ENCODE data around the gene ZC3HAV1L.

ZC3HAV1L gene

GRCh38 chr7:139011373-139011772 is 24.5 kb downstream of the ZC3HAV1L start (continued):
- TF ChIP-seq GLIS3 (CRISPR knock-in tag; IDR thresholded peaks at IDR 0.05), result no peak
- TF ChIP-seq, protein P1, sequence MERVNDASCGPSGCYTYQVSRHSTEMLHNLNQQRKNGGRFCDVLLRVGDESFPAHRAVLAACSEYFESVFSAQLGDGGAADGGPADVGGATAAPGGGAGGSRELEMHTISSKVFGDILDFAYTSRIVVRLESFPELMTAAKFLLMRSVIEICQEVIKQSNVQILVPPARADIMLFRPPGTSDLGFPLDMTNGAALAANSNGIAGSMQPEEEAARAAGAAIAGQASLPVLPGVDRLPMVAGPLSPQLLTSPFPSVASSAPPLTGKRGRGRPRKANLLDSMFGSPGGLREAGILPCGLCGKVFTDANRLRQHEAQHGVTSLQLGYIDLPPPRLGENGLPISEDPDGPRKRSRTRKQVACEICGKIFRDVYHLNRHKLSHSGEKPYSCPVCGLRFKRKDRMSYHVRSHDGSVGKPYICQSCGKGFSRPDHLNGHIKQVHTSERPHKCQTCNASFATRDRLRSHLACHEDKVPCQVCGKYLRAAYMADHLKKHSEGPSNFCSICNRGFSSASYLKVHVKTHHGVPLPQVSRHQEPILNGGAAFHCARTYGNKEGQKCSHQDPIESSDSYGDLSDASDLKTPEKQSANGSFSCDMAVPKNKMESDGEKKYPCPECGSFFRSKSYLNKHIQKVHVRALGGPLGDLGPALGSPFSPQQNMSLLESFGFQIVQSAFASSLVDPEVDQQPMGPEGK (CRISPR knock-in tag; IDR thresholded peaks at IDR 0.05; ENCODE audit: borderline replicate concordance), result no peak

DNA sequence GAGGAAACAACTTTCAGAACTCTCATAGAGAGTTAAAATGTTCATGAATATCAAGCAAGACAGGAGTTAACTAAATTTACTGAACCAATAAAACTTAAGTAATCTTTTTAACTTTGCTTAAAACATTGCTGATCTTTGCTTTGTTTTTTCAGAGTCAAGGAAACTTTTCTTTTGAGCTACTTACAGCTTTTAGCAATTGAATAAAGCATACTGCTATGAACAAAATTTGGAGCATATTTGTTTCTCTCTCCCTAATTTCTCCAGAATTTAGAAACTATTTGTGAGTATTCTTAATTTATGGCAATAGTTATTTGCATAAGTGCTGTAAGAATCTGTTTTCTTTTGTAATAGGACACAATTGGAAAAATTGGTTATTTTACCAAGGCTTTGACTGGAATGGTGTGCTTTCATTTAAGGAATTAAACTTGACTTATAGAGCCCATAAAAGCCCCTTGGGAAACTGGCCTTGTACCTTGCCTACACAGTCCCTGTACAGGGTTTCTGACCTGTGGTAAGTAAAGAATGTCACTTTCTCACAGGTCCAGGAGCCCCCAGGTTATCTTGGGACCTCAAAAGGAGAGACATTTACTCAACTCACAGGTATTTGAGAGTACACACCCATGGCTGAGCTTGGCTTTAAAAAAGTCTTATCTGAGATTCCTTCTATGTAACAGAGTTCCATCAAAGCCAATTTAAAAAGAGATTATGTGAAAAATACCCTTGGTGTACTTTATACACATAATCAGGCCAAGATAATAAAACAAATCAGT is 31.3 kb downstream of the ZC3HAV1L start:
- no peak for ATAC-seq
- TF ChIP-seq OSR1 (CRISPR knock-in tag; IDR thresholded peaks at IDR 0.05), result no peak
- no peak for TF ChIP-seq ZNF565 (CRISPR knock-in tag; conservative IDR thresholded peaks at IDR 0.05; ENCODE audit: low read depth)
- TF ChIP-seq GLIS3 (CRISPR knock-in tag; IDR thresholded peaks at IDR 0.05), result no peak
- no peak for TF ChIP-seq RARB (CRISPR knock-in tag; IDR thresholded peaks at IDR 0.05)
- TF ChIP-seq, protein P1 (CRISPR knock-in tag; IDR thresholded peaks at IDR 0.05; ENCODE audit: borderline replicate concordance), result no peak

- no peak for ATAC-seq
- no peak for TF ChIP-seq TOX (CRISPR knock-in tag; IDR thresholded peaks at IDR 0.05; ENCODE audit: borderline replicate concordance)
- no peak for TF ChIP-seq GLIS3 (CRISPR knock-in tag; IDR thresholded peaks at IDR 0.05)
- TF ChIP-seq TCF4 (CRISPR knock-in tag; IDR thresholded peaks at IDR 0.05; ENCODE audit: borderline replicate concordance), result no peak
- TF ChIP-seq ZC3H10 (CRISPR knock-in tag; IDR thresholded peaks at IDR 0.05), result no peak
- TF ChIP-seq ESRRG (CRISPR knock-in tag; IDR thresholded peaks at IDR 0.05), result no peak
- TF ChIP-seq, protein P2, sequence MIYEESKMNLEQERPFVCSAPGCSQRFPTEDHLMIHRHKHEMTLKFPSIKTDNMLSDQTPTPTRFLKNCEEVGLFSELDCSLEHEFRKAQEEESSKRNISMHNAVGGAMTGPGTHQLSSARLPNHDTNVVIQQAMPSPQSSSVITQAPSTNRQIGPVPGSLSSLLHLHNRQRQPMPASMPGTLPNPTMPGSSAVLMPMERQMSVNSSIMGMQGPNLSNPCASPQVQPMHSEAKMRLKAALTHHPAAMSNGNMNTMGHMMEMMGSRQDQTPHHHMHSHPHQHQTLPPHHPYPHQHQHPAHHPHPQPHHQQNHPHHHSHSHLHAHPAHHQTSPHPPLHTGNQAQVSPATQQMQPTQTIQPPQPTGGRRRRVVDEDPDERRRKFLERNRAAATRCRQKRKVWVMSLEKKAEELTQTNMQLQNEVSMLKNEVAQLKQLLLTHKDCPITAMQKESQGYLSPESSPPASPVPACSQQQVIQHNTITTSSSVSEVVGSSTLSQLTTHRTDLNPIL (CRISPR knock-in tag; IDR thresholded peaks at IDR 0.05; ENCODE audit: low read depth), result no peak
- TF ChIP-seq SNAI2 (CRISPR knock-in tag; IDR thresholded peaks at IDR 0.05), result no peak
- no peak for TF ChIP-seq ZNF565 (CRISPR knock-in tag; conservative IDR thresholded peaks at IDR 0.05; ENCODE audit: low read depth)
These were observed 36.4 kb downstream of the ZC3HAV1L start for GRCh38 chr7:138999414-138999813.

DNA sequence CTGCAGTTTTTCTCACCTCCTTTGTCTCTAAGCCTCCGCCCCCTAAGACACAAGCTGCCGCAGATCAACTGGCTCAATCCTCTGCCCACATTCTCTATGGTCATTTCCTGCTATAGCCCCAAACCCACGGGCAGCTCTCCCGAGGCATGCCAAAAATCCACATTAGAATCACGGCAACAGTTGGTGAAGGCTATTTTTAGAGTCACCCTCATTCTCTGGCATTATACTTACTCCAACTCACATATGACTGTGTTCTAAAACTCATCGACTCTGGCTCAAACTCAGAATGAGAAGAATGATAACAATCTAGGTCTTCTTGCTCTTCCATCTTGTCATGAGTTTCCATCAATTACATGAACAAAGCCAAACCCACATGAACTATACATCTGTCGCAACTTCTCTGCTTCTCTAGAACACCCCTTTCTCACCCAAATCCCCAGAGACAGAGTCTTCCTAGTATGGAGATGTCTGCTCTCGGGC is 43.8 kb downstream of the ZC3HAV1L start:
- ATAC-seq, result peak; percentile 60

GRCh38 chr7:138987686-138988085 is 48.2 kb downstream of the ZC3HAV1L start:
- no peak for ATAC-seq
- TF ChIP-seq ZC3H10 (CRISPR knock-in tag; IDR thresholded peaks at IDR 0.05), result no peak
- no peak for TF ChIP-seq OSR1 (CRISPR knock-in tag; IDR thresholded peaks at IDR 0.05)
- TF ChIP-seq ZNF8 (CRISPR knock-in tag; IDR thresholded peaks at IDR 0.05), result peak; percentile 100

More for the DNA sequence above, 43.8 kb downstream of the ZC3HAV1L start:
- TF ChIP-seq TCF4 (CRISPR knock-in tag; IDR thresholded peaks at IDR 0.05; ENCODE audit: borderline replicate concordance), result no peak

GRCh38 chr7:138982204-138982623 is 53.6 kb downstream of the ZC3HAV1L start:
- no peak for ATAC-seq
- TF ChIP-seq, protein P3, sequence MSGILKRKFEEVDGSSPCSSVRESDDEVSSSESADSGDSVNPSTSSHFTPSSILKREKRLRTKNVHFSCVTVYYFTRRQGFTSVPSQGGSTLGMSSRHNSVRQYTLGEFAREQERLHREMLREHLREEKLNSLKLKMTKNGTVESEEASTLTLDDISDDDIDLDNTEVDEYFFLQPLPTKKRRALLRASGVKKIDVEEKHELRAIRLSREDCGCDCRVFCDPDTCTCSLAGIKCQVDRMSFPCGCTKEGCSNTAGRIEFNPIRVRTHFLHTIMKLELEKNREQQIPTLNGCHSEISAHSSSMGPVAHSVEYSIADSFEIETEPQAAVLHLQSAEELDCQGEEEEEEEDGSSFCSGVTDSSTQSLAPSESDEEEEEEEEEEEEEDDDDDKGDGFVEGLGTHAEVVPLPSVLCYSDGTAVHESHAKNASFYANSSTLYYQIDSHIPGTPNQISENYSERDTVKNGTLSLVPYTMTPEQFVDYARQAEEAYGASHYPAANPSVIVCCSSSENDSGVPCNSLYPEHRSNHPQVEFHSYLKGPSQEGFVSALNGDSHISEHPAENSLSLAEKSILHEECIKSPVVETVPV (CRISPR knock-in tag; IDR thresholded peaks at IDR 0.05), result no peak
- TF ChIP-seq ARNTL (CRISPR knock-in tag; IDR thresholded peaks at IDR 0.05; ENCODE audit: borderline replicate concordance, low read depth), result no peak
- TF ChIP-seq ZC3H10 (CRISPR knock-in tag; IDR thresholded peaks at IDR 0.05), result no peak
- TF ChIP-seq, protein P4, sequence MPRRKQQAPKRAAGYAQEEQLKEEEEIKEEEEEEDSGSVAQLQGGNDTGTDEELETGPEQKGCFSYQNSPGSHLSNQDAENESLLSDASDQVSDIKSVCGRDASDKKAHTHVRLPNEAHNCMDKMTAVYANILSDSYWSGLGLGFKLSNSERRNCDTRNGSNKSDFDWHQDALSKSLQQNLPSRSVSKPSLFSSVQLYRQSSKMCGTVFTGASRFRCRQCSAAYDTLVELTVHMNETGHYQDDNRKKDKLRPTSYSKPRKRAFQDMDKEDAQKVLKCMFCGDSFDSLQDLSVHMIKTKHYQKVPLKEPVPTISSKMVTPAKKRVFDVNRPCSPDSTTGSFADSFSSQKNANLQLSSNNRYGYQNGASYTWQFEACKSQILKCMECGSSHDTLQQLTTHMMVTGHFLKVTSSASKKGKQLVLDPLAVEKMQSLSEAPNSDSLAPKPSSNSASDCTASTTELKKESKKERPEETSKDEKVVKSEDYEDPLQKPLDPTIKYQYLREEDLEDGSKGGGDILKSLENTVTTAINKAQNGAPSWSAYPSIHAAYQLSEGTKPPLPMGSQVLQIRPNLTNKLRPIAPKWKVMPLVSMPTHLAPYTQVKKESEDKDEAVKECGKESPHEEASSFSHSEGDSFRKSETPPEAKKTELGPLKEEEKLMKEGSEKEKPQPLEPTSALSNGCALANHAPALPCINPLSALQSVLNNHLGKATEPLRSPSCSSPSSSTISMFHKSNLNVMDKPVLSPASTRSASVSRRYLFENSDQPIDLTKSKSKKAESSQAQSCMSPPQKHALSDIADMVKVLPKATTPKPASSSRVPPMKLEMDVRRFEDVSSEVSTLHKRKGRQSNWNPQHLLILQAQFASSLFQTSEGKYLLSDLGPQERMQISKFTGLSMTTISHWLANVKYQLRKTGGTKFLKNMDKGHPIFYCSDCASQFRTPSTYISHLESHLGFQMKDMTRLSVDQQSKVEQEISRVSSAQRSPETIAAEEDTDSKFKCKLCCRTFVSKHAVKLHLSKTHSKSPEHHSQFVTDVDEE (CRISPR knock-in tag; IDR thresholded peaks at IDR 0.05), result no peak
- TF ChIP-seq ZNF70 (CRISPR knock-in tag; IDR thresholded peaks at IDR 0.05), result no peak
- no peak for TF ChIP-seq ZFP30 (CRISPR knock-in tag; IDR thresholded peaks at IDR 0.05)
- no peak for TF ChIP-seq GLIS3 (CRISPR knock-in tag; IDR thresholded peaks at IDR 0.05)
- no peak for TF ChIP-seq BACH2 (CRISPR knock-in tag; IDR thresholded peaks at IDR 0.05; ENCODE audit: borderline replicate concordance)
- no peak for TF ChIP-seq PPARA (CRISPR knock-in tag; IDR thresholded peaks at IDR 0.05; ENCODE audit: borderline replicate concordance)
- TF ChIP-seq TOX (CRISPR knock-in tag; IDR thresholded peaks at IDR 0.05; ENCODE audit: borderline replicate concordance), result no peak
- TF ChIP-seq POU6F1 (CRISPR knock-in tag; IDR thresholded peaks at IDR 0.05; ENCODE audit: borderline replicate concordance, low read depth), result no peak
- TF ChIP-seq RARB (CRISPR knock-in tag; IDR thresholded peaks at IDR 0.05), result no peak
- TF ChIP-seq ZFP3 (CRISPR knock-in tag; IDR thresholded peaks at IDR 0.05), result no peak
